GM12891 (cell line): ENCODE measurements around the gene PSMD12.

ENCODE experiments used
- POLR2A ChIP-seq: IDR thresholded peaks from 2 replicates; pipeline ENCODE4 v1.6.1; 2011; ENCODE audit warnings: low read depth, low read length, control low read depth
- POLR2AphosphoS5 ChIP-seq: IDR thresholded peaks from 2 replicates; pipeline ENCODE4 v1.6.1; 2011; ENCODE audit warnings: low read depth, low read length, control low read depth

DNA sequence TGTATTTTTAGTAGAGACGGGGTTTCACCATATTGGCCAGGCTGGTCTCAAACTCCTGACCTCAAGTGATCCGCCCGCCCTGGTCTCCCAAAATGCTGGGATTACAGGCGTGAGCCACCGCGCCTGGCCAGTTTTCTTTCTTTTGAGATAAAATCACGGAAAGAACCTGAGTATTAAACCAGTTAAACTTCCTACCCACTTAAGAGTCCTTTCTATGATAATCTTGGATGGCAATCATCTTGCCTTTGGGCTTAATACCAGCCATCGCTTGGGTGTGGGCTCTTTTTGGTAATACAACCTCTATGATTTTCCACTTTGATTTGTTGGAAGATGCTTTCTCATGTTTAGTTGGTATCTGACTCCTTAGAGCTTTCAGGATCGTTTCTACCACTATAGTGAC lies 34.7 kb upstream of the PSMD12 start:
- TF ChIP-seq POLR2A (no peak), POLR2AphosphoS5 (no peak)
